SJCRH30 (cell line): ENCODE data around the gene HAS3. TPM values are rescaled to one million over a fixed set of nuclear protein-coding genes. Genes with fewer than 3 reads are reported as not detected.
"Not testable (repeated sequence)": the region's sequence is repeated elsewhere in the genome, so short reads cannot be mapped to it uniquely, and the experiment has no call there.

Experiments
- DNase-seq, 2 experiments: peaks; one replicate each; pipeline ENCODE4 v3.0.0-alpha.2; 2015 to 2020
- H3K27ac ChIP-seq: fragments of 250-450 bp; sonication (Bioruptor Pico); 2 replicates; pipeline ENCODE4 v1.5.1; 2020; ENCODE audit warnings: mild to moderate bottlenecking, moderate library complexity
- H3K27me3 ChIP-seq: fragments of 250-450 bp; sonication (Bioruptor Pico); 2 replicates; pipeline ENCODE4 v1.5.1; 2020; ENCODE audit warnings: mild to moderate bottlenecking, moderate library complexity
- H3K36me3 ChIP-seq: fragments of 250-450 bp; sonication (Bioruptor Pico); 2 replicates; pipeline ENCODE4 v1.5.1; 2020; ENCODE audit warnings: mild to moderate bottlenecking, moderate library complexity
- H3K4me1 ChIP-seq: fragments of 250-450 bp; sonication (Bioruptor Pico); 2 replicates; pipeline ENCODE4 v1.5.1; 2020; ENCODE audit warnings: mild to moderate bottlenecking, moderate library complexity
- H3K4me3 ChIP-seq: fragments of 250-450 bp; sonication (Bioruptor Pico); 2 replicates; pipeline ENCODE4 v1.5.1; 2020; ENCODE audit warnings: mild to moderate bottlenecking, moderate library complexity
- H3K9me3 ChIP-seq: fragments of 250-450 bp; sonication (Bioruptor Pico); replicated peaks from 2 replicates; pipeline ENCODE4 v1.5.1; 2020; ENCODE audit warnings: mild to moderate bottlenecking, moderate library complexity
- total RNA-seq: library from RNA; depleted of rRNA; stranded (reverse); fragments of >200 nt; shearing (Covaris generic); gene quantifications from 2 replicates; pipeline ENCODE4 v1.2.3, GENCODE V29; 2014

Gene HAS3
- total RNA-seq, 1 experiment from 2014 or later, result 0.08 TPM

- not testable (repeated sequence) for H3K4me1 ChIP-seq, H3K9me3 ChIP-seq, DNase-seq, H3K27ac ChIP-seq, H3K4me3 ChIP-seq, H3K27me3 ChIP-seq
- H3K36me3 ChIP-seq, result peaks cover 25% of the 10 kb centered on the region
Observed at GRCh38 chr16:69139464-69139863, 34.0 kb downstream of the HAS3 start.

GRCh38 chr16:69141014-69141413, 35.6 kb downstream of the HAS3 start:
- Histone ChIP-seq H3K27me3 (no peaks in the 10 kb centered on the region), H3K4me3 (no peak overlapping the region), H3K27ac (no peak overlapping the region), H3K9me3 (no peaks in the 10 kb centered on the region), H3K4me1 (no peaks in the 10 kb centered on the region), H3K36me3 (peaks cover 26% of the 10 kb centered on the region)
- DNase-seq, result no peak

- peaks cover 30% of the 10 kb centered on the region for H3K36me3 ChIP-seq
- H3K4me3 ChIP-seq, result no peak overlapping the region
Observed at GRCh38 chr16:69141936-69142335, 36.5 kb downstream of the HAS3 start.

GRCh38 chr16:69143116-69143515, 37.7 kb downstream of the HAS3 start:
- Histone ChIP-seq H3K27me3 (no peaks in the 10 kb centered on the region), H3K4me3 (no peak overlapping the region), H3K9me3 (no peaks in the 10 kb centered on the region), H3K4me1 (no peaks in the 10 kb centered on the region), H3K27ac (no peak overlapping the region), H3K36me3 (peaks cover 22% of the 10 kb centered on the region)
- no peak for DNase-seq

More at GRCh38 chr16:69141936-69142335, 36.5 kb downstream of the HAS3 start:
- DNase-seq, result no peak
- Histone ChIP-seq H3K4me1 (no peaks in the 10 kb centered on the region), H3K9me3 (no peaks in the 10 kb centered on the region), H3K27ac (no peak overlapping the region), H3K27me3 (no peaks in the 10 kb centered on the region)

- H3K4me3 ChIP-seq, result no peak overlapping the region
- H3K27me3 ChIP-seq, result no peaks in the 10 kb centered on the region
- H3K36me3 ChIP-seq, result peaks cover 10% of the 10 kb centered on the region
- no peak overlapping the region for H3K27ac ChIP-seq
- no peaks in the 10 kb centered on the region for H3K4me1 ChIP-seq
- DNase-seq, result no peak
- H3K9me3 ChIP-seq, result no peaks in the 10 kb centered on the region
Observed at GRCh38 chr16:69145658-69146057, 40.2 kb downstream of the HAS3 start.

- not testable (repeated sequence) for H3K4me1 ChIP-seq, H3K27me3 ChIP-seq, H3K9me3 ChIP-seq, H3K4me3 ChIP-seq, DNase-seq, H3K27ac ChIP-seq
- H3K36me3 ChIP-seq, result peaks cover 24% of the 10 kb centered on the region
Observed at GRCh38 chr16:69149621-69150020, 44.2 kb downstream of the HAS3 start.

GRCh38 chr16:69150146-69150865, 44.9 kb downstream of the HAS3 start:
- Histone ChIP-seq H3K4me3 (no peak overlapping the region), H3K27me3 (no peaks in the 10 kb centered on the region), H3K4me1 (no peaks in the 10 kb centered on the region), H3K36me3 (peaks cover 24% of the 10 kb centered on the region), H3K27ac (no peak overlapping the region), H3K9me3 (no peaks in the 10 kb centered on the region)
- peak; percentile 52 to 79 for DNase-seq

GRCh38 chr16:69157196-69157595, 51.7 kb downstream of the HAS3 start:
- Histone ChIP-seq H3K4me1 (no peaks in the 10 kb centered on the region), H3K27ac (no peak overlapping the region), H3K4me3 (no peak overlapping the region), H3K9me3 (no peaks in the 10 kb centered on the region), H3K36me3 (peaks cover 32% of the 10 kb centered on the region), H3K27me3 (no peaks in the 10 kb centered on the region)
- no peak for DNase-seq

GRCh38 chr16:69160192-69160591, 54.7 kb downstream of the HAS3 start:
- peaks cover 30% of the 10 kb centered on the region for H3K36me3 ChIP-seq
- no peak overlapping the region for H3K4me3 ChIP-seq
- no peak overlapping the region for H3K27ac ChIP-seq
- no peaks in the 10 kb centered on the region for H3K9me3 ChIP-seq
- no peaks in the 10 kb centered on the region for H3K4me1 ChIP-seq
- no peaks in the 10 kb centered on the region for H3K27me3 ChIP-seq
- DNase-seq, result no peak

- Histone ChIP-seq H3K9me3 (no peaks in the 10 kb centered on the region), H3K27ac (no peak overlapping the region)
Observed at GRCh38 chr16:69165584-69165983, 60.1 kb downstream of the HAS3 start.

GRCh38 chr16:69166221-69166833, 60.9 kb downstream of the HAS3 start:
- no peak for DNase-seq
- peaks cover 32% of the 10 kb centered on the region for H3K36me3 ChIP-seq
- no peak overlapping the region for H3K27ac ChIP-seq

More at GRCh38 chr16:69165584-69165983, 60.1 kb downstream of the HAS3 start:
- Histone ChIP-seq H3K36me3 (peaks cover 38% of the 10 kb centered on the region), H3K27me3 (no peaks in the 10 kb centered on the region), H3K4me3 (no peak overlapping the region), H3K4me1 (no peaks in the 10 kb centered on the region)
- no peak for DNase-seq

GRCh38 chr16:69166946-69167930, 61.8 kb downstream of the HAS3 start:
- no peaks in the 10 kb centered on the region for H3K4me1 ChIP-seq
- DNase-seq, result no peak
- no peaks in the 10 kb centered on the region for H3K9me3 ChIP-seq
- no peak overlapping the region for H3K4me3 ChIP-seq
- H3K36me3 ChIP-seq, result peaks cover 32% of the 10 kb centered on the region
- no peaks in the 10 kb centered on the region for H3K27me3 ChIP-seq
- no peak overlapping the region for H3K27ac ChIP-seq

More at GRCh38 chr16:69166221-69166833, 60.9 kb downstream of the HAS3 start:
- no peaks in the 10 kb centered on the region for H3K9me3 ChIP-seq
- H3K4me1 ChIP-seq, result no peaks in the 10 kb centered on the region
- H3K27me3 ChIP-seq, result no peaks in the 10 kb centered on the region
- H3K4me3 ChIP-seq, result no peak overlapping the region
